Activated CD8-positive, alpha-beta T cell treated with anti-CD3 and anti-CD28 coated beads for 36 hours (primary cell): ENCODE measurements around the gene SFSWAP. TPM values are rescaled to one million over a fixed set of nuclear protein-coding genes. Genes with fewer than 3 reads are reported as not detected.

ENCODE experiments used
- ATAC-seq: fragments of 200-7000 bp; cut with Tn5 transposase; one replicate; pipeline ENCODE4 v1.10.0; 2021; ENCODE audit warnings: mild to moderate bottlenecking, moderate library complexity
- CTCF ChIA-PET: fragments of 350-600 bp; sonication (Branson Sonifier 250); formaldehyde crosslinking; loops from one replicate; lab custom pipeline; 2021; ENCODE audit warnings: antibody characterized with exemption; lab: Charles Lee
- POLR2A ChIA-PET: fragments of 350-600 bp; sonication (Branson Sonifier 250); formaldehyde crosslinking; loops from one replicate; lab custom pipeline; 2021; ENCODE audit warnings: antibody characterized with exemption; lab: Charles Lee
- DNase-seq: peaks from one replicate; pipeline ENCODE4 v3.0.0-alpha.2; 2020
- H3K27ac Mint-ChIP-seq: one replicate; pipeline ENCODE4 v1.8.0; 2021; ENCODE audit warnings: mild to moderate bottlenecking, mixed read lengths
- H3K27me3 Mint-ChIP-seq: one replicate; pipeline ENCODE4 v1.8.0; 2021; ENCODE audit warnings: mixed read lengths
- H3K36me3 Mint-ChIP-seq: one replicate; pipeline ENCODE4 v1.8.0; 2021; ENCODE audit warnings: low read depth, mixed read lengths
- H3K4me1 Mint-ChIP-seq: one replicate; pipeline ENCODE4 v1.8.0; 2021; ENCODE audit warnings: low read depth, mixed read lengths
- H3K4me3 Mint-ChIP-seq: one replicate; pipeline ENCODE4 v1.8.0; 2021; ENCODE audit warnings: mild to moderate bottlenecking, moderate library complexity, mixed read lengths
- H3K9me3 Mint-ChIP-seq: one replicate; pipeline ENCODE4 v1.8.0; 2021; ENCODE audit warnings: mixed read lengths
- CTCF ChIP-seq: fragments of 200-600 bp; IDR thresholded peaks from one replicate; pipeline ENCODE4 v1.8.0; 2022; ENCODE audit warnings: antibody characterized with exemption, mild to moderate bottlenecking
- intact Hi-C: fragments of 100-400 bp; cut with micrococcal nuclease; formaldehyde crosslinking; loops from one replicate; pipeline ENCODE4 v1.10.0; 2022
- total RNA-seq, 2 experiments: library from RNA; stranded (reverse); gene quantifications; one replicate each; pipeline ENCODE4 v1.2.3, GENCODE V29; 2021

Gene SFSWAP
- total RNA-seq, 2 experiments from 2014 or later: 47.6 to 49.3 TPM

DNA sequence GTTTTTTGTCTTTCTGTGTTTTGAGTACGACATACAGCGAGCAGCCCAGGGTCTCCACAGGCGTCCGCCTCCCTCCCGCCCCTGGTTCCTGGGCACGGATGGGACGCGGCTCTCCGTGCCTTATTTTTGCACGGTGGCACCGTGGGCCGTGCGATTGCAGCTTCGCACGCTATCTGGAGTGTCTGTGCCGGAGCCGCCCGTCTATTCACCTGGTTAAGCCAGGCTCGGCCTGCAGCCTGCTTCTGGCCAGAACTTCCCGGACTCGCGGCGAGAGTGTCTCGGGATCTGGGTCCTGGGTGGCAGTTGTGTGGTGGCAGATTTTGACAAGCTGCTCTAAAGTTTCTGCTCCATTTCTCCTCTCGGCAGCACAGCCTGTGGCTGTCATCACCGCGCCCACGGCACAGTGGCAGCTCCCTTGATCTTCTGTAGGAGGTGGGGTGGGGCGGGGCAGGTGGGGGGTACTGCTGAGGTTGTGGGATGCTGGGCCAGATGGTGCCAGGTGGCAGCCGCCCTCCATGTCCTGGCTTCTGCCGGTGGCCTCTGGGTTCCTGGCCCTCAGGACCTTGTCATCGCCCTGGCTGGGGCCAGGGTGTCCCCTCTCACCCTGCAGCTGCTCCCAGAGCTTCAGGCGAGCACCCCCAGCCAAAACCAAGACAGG lies 120.2 kb downstream of the SFSWAP start:
- Mint-ChIP-seq H3K36me3 (no peaks in the 10 kb centered on the region), H3K27ac (no peak overlapping the region), H3K9me3 (no peaks in the 10 kb centered on the region), H3K4me1 (peaks cover 13% of the 10 kb centered on the region), H3K27me3 (peaks cover 37% of the 10 kb centered on the region), H3K4me3 (peak overlapping the region; percentile 21)
- ATAC-seq (peak; percentile 18), DNase-seq (peak; percentile 58)
- intact Hi-C loops: no loop called here
- CTCF ChIA-PET: interaction anchor here (1.1 to 2.5 kb wide), 2 partner anchors 50 to 76 kb away, joined by 3 to 5 read pairs; no protein-coding TSS in a partner anchor
- POLR2A ChIA-PET: interaction anchor here (0.7 to 0.8 kb wide), 2 partner anchors 18 to 99 kb away, joined by 3 read pairs; no protein-coding TSS in a partner anchor
- no peak for TF ChIP-seq CTCF

GRCh38 chr12:131831635-131832041 lies 120.7 kb downstream of the SFSWAP start:
- intact Hi-C loops: no loop called here
- no peaks in the 10 kb centered on the region for H3K9me3 Mint-ChIP-seq
- ChIA-PET CTCF (interaction anchor here (2.5 kb wide), 1 partner anchor 76 kb away, joined by 5 read pairs; no protein-coding TSS in a partner anchor), POLR2A (interaction anchor here (0.7 kb wide), 1 partner anchor 98 kb away, joined by 3 read pairs; no protein-coding TSS in a partner anchor)
- H3K27ac Mint-ChIP-seq: no peak overlapping the region
- peaks cover 13% of the 10 kb centered on the region for H3K4me1 Mint-ChIP-seq
- TF ChIP-seq CTCF: no peak
- H3K36me3 Mint-ChIP-seq: no peaks in the 10 kb centered on the region
- no peak for ATAC-seq
- H3K27me3 Mint-ChIP-seq: peaks cover 31% of the 10 kb centered on the region
- no peak for DNase-seq
- H3K4me3 Mint-ChIP-seq: no peak overlapping the region

- H3K4me3 Mint-ChIP-seq: no peak overlapping the region
- H3K27me3 Mint-ChIP-seq: peaks cover 23% of the 10 kb centered on the region
- no peaks in the 10 kb centered on the region for H3K9me3 Mint-ChIP-seq
- CTCF ChIA-PET: no interaction called here
- intact Hi-C loops: no loop called here
- ATAC-seq: no peak
- H3K4me1 Mint-ChIP-seq: peaks cover 13% of the 10 kb centered on the region
- TF ChIP-seq CTCF: no peak
- DNase-seq: no peak
- no peaks in the 10 kb centered on the region for H3K36me3 Mint-ChIP-seq
- POLR2A ChIA-PET: interaction anchor here (0.6 kb wide), 1 partner anchor 51 kb away, joined by 4 read pairs; no protein-coding TSS in a partner anchor
- H3K27ac Mint-ChIP-seq: no peak overlapping the region
Observed at GRCh38 chr12:131832321-131833231, 121.7 kb downstream of the SFSWAP start.

DNA sequence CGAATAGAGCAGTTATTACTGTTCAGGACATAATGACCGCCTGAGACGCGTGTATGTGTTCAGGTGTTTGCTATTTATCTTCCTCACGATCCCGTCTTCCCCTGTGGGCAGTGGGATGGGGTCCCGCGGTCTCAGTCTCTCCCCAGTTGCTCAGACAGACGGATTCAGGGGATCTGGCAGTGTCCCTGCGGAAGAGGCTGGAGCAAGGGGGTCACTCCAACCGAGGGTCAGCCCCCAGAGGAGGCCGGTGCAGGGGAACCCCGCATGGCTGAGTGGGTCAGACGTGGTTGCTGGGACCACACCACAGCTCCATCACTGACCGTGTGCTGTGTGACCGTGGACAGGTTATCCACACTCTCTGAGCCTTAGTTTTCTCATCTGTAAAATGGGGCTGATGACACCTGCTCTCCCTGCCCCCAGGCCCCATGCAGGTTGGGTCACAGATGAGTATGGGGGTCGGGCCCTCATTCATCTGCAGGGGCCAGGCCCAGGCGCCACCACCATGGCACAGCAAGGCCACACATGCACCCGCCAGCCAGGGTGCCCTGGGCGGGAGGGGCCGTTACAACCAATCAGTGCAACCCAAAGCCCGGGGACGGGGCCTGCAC lies 122.5 kb downstream of the SFSWAP start:
- H3K9me3 Mint-ChIP-seq: no peaks in the 10 kb centered on the region
- H3K27me3 Mint-ChIP-seq: peaks cover 22% of the 10 kb centered on the region
- intact Hi-C loops: no loop called here
- no peak for DNase-seq
- H3K36me3 Mint-ChIP-seq: no peaks in the 10 kb centered on the region
- ATAC-seq: no peak
- CTCF ChIA-PET: no interaction called here
- no peak for TF ChIP-seq CTCF
- H3K27ac Mint-ChIP-seq: no peak overlapping the region
- POLR2A ChIA-PET: no interaction called here
- H3K4me3 Mint-ChIP-seq: no peak overlapping the region
- peaks cover 13% of the 10 kb centered on the region for H3K4me1 Mint-ChIP-seq
